Dendritic cell treated with granulocyte-macrophage colony-stimulating factor and Interleukin-4, amounts not matched to agents 40 ng/mL and 50 ng/mL, for 4 days (primary cell): Measurements from ENCODE around the gene WWP2.
"Not testable (repeated sequence)": the region's sequence is repeated elsewhere in the genome, so short reads cannot be mapped to it uniquely, and the experiment has no call there.

Source experiments
- H3K27ac Mint-ChIP-seq: one replicate; pipeline ENCODE4 v1.8.0; 2022; ENCODE audit warnings: mild to moderate bottlenecking, mixed read lengths
- H3K27me3 Mint-ChIP-seq: one replicate; pipeline ENCODE4 v1.8.0; 2022; ENCODE audit warnings: mild to moderate bottlenecking, mixed read lengths
- H3K36me3 Mint-ChIP-seq: one replicate; pipeline ENCODE4 v1.8.0; 2022; ENCODE audit warnings: low read depth, mixed read lengths
- H3K4me1 Mint-ChIP-seq: one replicate; pipeline ENCODE4 v1.8.0; 2022; ENCODE audit warnings: low read depth, mixed read lengths
- H3K4me3 Mint-ChIP-seq: one replicate; pipeline ENCODE4 v1.8.0; 2022; ENCODE audit warnings: mild to moderate bottlenecking, moderate library complexity, mixed read lengths
- H3K9me3 Mint-ChIP-seq: one replicate; pipeline ENCODE4 v1.8.0; 2022; ENCODE audit warnings: mixed read lengths
- intact Hi-C: fragments of 100-400 bp; cut with micrococcal nuclease; formaldehyde crosslinking; loops from one replicate; pipeline ENCODE4 v1.15.0; 2022

The WWP2 gene

DNA sequence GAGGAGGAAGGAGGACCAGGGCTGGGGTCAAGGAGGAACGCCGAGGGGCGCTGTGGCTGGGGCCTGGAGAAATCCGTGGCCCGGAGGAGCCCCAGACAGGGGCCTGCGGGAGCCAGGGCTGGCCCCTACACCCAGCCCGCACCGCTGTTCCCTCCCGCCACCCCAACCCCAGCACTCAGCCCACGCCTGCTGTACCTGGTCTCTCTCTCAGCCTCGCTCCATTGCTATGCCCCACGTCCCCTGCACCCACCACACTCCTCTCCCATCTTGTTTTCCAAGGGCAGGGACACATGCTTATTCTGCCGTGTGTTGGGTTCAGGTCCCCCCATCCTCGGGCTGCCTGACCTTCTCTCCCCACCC is 189.5 kb downstream of the WWP2 start:
- H3K27me3 Mint-ChIP-seq, H3K27ac Mint-ChIP-seq, H3K4me1 Mint-ChIP-seq, H3K4me3 Mint-ChIP-seq, intact Hi-C loops, H3K36me3 Mint-ChIP-seq, H3K9me3 Mint-ChIP-seq: not testable (repeated sequence)

DNA sequence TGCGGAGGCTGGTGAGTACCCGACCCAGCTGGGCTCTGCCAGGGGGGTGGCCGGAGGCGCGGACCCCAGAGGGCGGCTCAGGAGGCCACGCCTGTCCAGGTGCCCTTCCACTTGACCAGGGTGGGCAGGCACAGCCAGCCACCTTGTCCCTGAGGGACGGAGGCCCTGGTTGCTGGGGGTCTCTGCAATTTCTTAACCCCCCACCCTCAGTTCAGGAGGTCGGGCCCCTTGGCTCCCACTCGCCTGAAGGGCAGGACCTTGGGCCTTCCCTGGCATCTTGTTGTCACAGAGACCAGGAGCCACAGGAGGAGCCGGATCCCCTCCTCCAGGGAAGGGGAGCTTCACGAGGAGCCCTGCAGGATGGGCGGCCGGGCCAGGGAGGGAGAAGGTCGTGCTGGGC is 190.0 kb downstream of the WWP2 start:
- H3K27ac Mint-ChIP-seq, H3K4me1 Mint-ChIP-seq, H3K27me3 Mint-ChIP-seq, H3K36me3 Mint-ChIP-seq, intact Hi-C loops, H3K9me3 Mint-ChIP-seq, H3K4me3 Mint-ChIP-seq: not testable (repeated sequence)

DNA sequence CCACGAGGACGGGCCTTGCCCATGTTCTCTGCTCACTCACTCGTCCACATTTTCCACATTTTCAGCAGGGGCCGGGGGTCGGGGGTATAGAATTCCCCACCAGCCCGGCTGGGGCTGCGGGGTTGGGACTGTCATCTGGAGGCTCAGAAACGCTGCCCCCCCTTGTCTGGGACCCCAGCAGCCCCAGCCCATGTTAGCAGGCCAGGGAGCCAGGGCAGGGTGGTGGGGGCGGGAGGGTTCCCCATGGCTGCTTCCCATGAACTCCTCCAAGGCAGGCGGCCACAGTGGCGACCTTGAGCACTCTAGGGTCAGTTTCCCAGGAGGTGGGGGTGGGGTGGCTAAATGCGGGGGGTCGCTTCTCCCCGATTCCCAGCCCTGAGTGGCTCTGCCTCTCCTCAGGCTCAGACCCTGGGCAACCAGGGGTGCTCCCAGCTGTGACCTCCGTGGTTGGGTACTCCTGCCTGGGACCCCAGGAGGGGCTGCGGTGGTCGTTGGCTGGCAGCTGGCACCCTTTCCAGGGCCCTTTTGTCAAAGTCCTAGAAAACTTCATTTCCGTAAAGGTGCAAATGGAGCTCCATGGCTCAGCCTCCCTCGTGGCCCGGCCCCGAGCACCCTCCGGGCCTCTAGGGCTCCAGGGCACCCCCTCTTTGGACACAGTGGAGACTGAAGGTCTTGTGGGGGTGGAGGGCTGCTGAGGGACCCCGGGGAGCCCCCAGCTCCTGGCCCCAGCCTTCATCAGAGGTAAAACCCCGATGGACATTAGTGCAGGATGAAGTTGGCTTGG is 190.6 kb downstream of the WWP2 start:
- H3K27me3 Mint-ChIP-seq, H3K4me1 Mint-ChIP-seq, intact Hi-C loops, H3K4me3 Mint-ChIP-seq, H3K36me3 Mint-ChIP-seq, H3K9me3 Mint-ChIP-seq, H3K27ac Mint-ChIP-seq: not testable (repeated sequence)

DNA sequence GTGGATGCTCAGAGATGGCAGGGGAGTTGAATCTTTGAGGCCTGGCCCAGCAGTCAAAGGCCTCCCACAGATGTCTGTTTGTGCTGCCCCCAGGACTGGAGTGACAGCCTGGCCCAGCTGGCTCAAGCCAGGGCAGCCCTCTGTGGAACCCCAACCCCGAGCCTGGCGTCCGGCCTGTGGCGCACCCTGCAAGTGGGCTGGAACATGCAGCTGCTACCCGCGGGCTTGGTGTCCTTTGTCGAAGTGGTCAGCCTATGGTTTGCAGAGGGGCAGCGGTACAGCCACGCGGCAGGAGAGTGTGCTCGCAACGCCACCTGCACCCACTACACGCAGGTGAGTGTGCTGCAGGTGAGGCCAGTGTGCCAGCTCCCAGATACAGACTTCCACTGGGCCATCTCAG is 192.1 kb downstream of the WWP2 start:
- H3K27ac Mint-ChIP-seq, H3K36me3 Mint-ChIP-seq, H3K4me1 Mint-ChIP-seq, H3K9me3 Mint-ChIP-seq, H3K4me3 Mint-ChIP-seq, H3K27me3 Mint-ChIP-seq, intact Hi-C loops: not testable (repeated sequence)

DNA sequence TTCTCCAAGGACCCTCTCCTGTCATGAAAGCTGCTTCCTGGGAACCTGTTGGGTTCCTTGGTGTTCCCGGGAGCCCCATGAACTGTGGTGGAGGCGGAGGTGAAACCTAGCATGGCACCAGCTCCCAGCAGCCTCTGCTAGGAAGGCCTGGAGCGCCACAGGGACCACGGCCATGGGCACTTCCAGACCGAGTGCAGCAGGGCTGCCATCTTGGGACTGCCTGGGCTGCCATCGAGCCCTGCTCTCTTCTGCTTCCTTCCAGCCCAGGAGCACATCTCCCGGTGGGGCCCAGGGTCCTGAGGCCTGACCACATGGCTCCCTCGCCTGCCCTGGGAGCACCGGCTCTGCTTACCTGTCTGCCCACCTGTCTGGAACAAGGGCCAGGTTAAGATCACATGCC is 201.2 kb downstream of the WWP2 start:
- H3K36me3 Mint-ChIP-seq, H3K9me3 Mint-ChIP-seq, H3K4me3 Mint-ChIP-seq, intact Hi-C loops, H3K27ac Mint-ChIP-seq, H3K4me1 Mint-ChIP-seq, H3K27me3 Mint-ChIP-seq: not testable (repeated sequence)

DNA sequence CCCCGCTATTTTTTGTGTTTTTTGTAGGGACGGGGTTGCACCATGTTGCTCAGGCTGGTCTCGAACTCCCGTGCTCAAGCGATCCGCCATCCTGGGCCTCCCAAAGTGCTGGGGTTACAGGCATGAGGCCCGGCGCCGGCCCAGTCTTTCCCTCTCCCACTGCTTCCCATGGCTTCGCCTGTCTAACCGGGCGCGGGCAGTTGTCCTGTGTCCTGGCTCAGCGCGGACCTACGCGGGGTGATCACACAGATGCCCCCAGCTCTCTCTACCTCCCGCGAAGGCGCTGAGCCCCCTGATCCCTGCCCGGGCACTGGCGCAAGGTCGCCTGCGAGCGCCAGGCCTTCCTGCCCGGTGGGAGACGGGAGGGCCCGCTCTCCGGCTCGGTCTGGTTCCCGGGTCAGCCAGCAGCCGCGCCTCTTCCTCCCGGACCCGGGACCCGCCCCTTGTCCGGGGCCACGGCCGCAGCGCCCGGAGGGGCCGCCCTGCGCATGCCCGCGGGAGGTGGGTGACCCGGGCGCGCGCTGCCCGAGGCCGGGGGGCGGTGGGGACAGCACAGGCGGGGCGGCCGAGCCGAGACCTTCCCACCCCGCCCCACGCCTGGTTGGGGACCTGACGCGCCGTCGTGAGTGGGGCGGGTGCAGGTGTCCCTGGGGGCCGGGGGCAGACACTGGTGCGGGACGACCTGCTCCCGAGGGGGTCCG is 203.0 kb downstream of the WWP2 start:
- intact Hi-C loops, H3K27ac Mint-ChIP-seq, H3K4me1 Mint-ChIP-seq, H3K36me3 Mint-ChIP-seq, H3K9me3 Mint-ChIP-seq, H3K27me3 Mint-ChIP-seq: not testable (repeated sequence)
- peak overlapping the region; percentile 46 for H3K4me3 Mint-ChIP-seq

DNA sequence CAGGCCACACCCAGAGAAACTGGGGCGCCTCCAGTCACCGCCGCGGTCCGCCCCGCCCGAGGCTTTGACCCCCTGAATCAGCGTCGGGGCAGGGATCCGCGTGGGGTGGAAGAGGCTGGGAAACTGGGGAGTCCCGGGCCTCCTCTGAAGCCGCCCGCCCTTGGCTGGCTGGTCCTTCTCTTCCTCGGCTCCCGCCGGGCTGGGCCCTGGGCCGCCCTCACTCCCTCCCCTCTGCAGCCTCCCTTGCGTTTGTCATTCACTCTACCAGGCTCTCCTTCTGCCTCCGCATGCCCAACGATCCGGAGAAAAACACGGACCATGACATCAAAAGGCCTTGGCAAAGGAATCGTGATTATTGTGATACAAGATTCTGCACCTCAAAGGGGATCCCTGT is 203.5 kb downstream of the WWP2 start:
- H3K9me3 Mint-ChIP-seq, H3K27me3 Mint-ChIP-seq, H3K36me3 Mint-ChIP-seq, intact Hi-C loops, H3K27ac Mint-ChIP-seq, H3K4me1 Mint-ChIP-seq, H3K4me3 Mint-ChIP-seq: not testable (repeated sequence)

DNA sequence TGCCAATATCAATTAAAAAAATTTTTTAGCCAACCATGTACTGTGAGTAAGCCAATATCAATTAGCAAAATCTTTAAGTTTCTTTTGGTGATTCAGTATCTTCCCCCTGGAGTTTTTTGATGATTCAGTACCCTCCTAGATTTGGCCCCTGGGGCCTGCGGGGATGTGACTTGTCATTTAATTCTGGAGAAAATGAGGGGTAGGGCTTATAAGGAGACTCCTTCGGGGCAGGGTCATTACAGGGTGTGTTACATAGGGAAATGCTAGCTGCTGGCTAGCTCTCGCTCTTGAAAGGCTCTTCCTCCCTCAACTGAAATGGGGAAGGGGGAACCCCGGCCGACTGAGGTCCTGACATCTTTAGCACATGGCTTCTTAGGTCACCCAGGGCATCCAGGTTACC is 205.6 kb downstream of the WWP2 start:
- intact Hi-C loops, H3K4me1 Mint-ChIP-seq, H3K27ac Mint-ChIP-seq, H3K36me3 Mint-ChIP-seq, H3K27me3 Mint-ChIP-seq, H3K9me3 Mint-ChIP-seq, H3K4me3 Mint-ChIP-seq: not testable (repeated sequence)

DNA sequence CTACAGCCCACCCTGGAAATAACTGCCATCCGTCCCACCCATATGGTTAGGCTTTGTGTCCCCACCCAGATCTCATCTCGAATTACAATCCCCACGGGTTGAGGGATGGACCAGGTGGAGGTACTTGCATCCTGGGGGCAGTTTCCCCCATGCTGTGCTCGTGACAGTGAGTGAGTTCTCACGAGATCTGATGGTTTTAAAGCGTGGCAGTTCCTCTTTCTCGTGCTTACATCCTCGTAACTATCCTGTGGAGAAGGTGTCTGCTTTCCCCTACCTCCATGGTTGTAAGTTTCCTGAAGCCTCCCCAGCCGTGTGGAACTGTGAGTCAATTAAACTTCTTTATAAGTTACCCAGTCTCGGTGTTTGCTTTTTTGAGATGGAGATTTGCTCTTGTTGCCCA is 206.0 kb downstream of the WWP2 start:
- H3K9me3 Mint-ChIP-seq, H3K36me3 Mint-ChIP-seq: not testable (repeated sequence)

DNA sequence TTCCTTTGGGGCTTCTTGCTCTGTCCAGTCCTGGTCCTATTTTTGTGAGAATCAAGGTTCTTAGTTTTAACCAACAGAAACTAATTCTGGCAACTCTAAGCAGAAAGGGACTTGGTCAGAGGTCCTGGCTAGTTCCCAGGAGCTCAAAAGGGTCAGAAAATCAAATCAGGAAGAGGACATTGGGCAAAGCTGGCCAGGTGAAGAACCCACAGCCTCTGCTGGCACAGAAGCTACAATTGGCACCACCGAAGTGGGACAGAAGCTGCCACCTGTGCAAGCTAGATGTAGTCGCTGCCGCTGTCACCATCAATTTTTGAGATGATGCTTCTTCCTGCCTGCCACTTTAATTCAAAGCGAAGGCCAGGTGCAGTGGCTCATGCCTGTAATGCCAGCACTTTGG is 207.5 kb downstream of the WWP2 start:
- H3K27me3 Mint-ChIP-seq, H3K4me3 Mint-ChIP-seq, H3K4me1 Mint-ChIP-seq, H3K9me3 Mint-ChIP-seq, H3K27ac Mint-ChIP-seq, intact Hi-C loops, H3K36me3 Mint-ChIP-seq: not testable (repeated sequence)

More for the DNA sequence above, 206.0 kb downstream of the WWP2 start:
- H3K4me1 Mint-ChIP-seq, H3K27me3 Mint-ChIP-seq, intact Hi-C loops, H3K27ac Mint-ChIP-seq, H3K4me3 Mint-ChIP-seq: not testable (repeated sequence)

DNA sequence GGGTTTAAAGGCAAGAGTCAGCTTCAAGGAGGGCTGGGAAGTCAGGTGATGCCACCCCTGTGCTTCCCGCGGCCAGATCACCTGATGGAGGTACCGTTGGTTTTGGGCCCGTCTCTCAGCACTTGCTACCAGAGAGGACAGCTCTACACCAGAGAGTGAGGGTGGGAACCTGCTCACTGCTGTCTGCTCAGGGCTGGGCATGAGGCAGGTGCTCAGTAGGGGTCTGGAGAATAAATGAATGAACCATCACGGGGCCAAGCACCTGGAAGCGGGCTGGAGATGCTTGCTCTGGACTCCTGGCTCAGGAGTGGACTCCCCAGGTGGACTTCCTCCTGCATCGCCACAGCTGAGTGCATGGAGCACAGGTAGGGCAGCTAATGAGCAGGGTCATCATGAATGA is 210.0 kb downstream of the WWP2 start:
- H3K4me1 Mint-ChIP-seq, H3K27ac Mint-ChIP-seq, H3K27me3 Mint-ChIP-seq, H3K4me3 Mint-ChIP-seq, H3K9me3 Mint-ChIP-seq, intact Hi-C loops, H3K36me3 Mint-ChIP-seq: not testable (repeated sequence)

DNA sequence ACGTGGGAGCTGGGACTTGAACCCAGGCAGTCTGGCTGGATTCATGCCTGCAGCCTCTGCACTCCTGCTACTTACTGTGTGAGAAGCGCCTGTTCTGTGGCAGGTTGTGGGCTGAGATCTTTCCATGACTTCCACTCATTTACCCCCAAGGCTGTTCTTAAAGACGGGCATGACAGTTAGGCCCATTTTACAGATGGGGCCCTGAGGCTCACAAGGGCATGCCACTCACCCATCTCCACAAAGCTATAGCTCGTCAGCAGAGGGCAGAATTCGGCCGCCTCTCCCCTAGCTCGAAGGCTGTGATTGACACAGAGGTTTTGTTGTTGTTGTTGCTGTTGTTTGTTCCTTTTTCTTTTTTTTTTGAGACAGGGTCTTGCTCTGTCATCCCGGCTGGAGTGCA is 210.8 kb downstream of the WWP2 start:
- H3K9me3 Mint-ChIP-seq, intact Hi-C loops, H3K27me3 Mint-ChIP-seq, H3K27ac Mint-ChIP-seq, H3K4me1 Mint-ChIP-seq, H3K4me3 Mint-ChIP-seq: not testable (repeated sequence)
- peaks cover 10% of the 10 kb centered on the region for H3K36me3 Mint-ChIP-seq

DNA sequence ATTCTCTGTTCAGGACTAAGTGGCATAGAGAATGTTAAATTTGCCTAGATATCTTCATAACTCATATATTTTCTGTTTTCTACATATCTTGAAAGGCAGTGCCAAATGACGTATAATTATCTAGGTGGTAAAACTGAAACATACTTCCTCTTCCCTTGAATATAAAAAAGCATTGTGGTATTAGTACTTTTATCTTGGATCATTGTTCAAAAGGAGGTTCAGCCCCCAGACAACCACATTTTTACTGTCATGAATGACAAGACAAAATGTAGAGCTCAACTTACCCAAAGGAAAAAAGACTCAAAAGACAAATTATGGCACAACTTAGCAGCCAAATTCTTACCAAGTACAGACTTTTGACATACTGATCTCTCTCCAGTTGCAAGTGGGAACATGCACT is 223.1 kb downstream of the WWP2 start:
- peaks cover 55% of the 10 kb centered on the region for H3K36me3 Mint-ChIP-seq
- H3K4me1 Mint-ChIP-seq, H3K27me3 Mint-ChIP-seq, intact Hi-C loops, H3K4me3 Mint-ChIP-seq, H3K9me3 Mint-ChIP-seq, H3K27ac Mint-ChIP-seq: not testable (repeated sequence)
